Loucy (cell line): ENCODE measurements around the gene POC1B.

Experiments used
- CTCF ChIP-seq: fragments of 200-600 bp; sonication (generic); conservative IDR thresholded peaks from 2 replicates; pipeline ENCODE4 v1.5.1; 2014; ENCODE audit warnings: mild to moderate bottlenecking, antibody characterized with exemption, low read length
- EZH2phosphoT487 ChIP-seq: fragments of 200-600 bp; IDR thresholded peaks from 2 replicates; pipeline ENCODE4 v1.6.1; 2018; ENCODE audit warnings: antibody characterized with exemption, mild to moderate bottlenecking, moderate library complexity, borderline replicate concordance

GRCh38 chr12:89556976-89557375, 31.1 kb upstream of the POC1B start:
- TF ChIP-seq CTCF (no peak), EZH2phosphoT487 (no peak)
